Trophoblast cell (in vitro differentiated cells and primary cell): Measurements from ENCODE around the gene YLPM1.

Source experiments
- DNase-seq, 2 donors: peaks; one replicate each; pipeline ENCODE4 v3.0.0-alpha.2; 2016
- H2AFZ ChIP-seq: 2 replicates; pipeline ENCODE4 v1.6.1; 2013; ENCODE audit warnings: low read length, moderate library complexity, mild to moderate bottlenecking; ENCODE audit not compliant: insufficient read depth, poor library complexity
- H2AK5ac ChIP-seq: 2 replicates; pipeline ENCODE4 v1.6.1; 2013; ENCODE audit warnings: mild to moderate bottlenecking, low read length
- H2BK120ac ChIP-seq: 2 replicates; pipeline ENCODE4 v1.6.1; 2013; ENCODE audit warnings: low read length, mild to moderate bottlenecking, moderate library complexity; ENCODE audit not compliant: insufficient read depth, poor library complexity
- H2BK12ac ChIP-seq: 2 replicates; pipeline ENCODE4 v1.6.1; 2013; ENCODE audit warnings: mild to moderate bottlenecking, low read length, moderate library complexity
- H2BK5ac ChIP-seq: 2 replicates; pipeline ENCODE4 v1.6.1; 2013; ENCODE audit warnings: low read length, low read depth, moderate library complexity, mild to moderate bottlenecking; ENCODE audit not compliant: poor library complexity
- H3K14ac ChIP-seq: 2 replicates; pipeline ENCODE4 v1.6.1; 2013; ENCODE audit warnings: mild to moderate bottlenecking, low read length
- H3K18ac ChIP-seq: 2 replicates; pipeline ENCODE4 v1.6.1; 2013; ENCODE audit warnings: mild to moderate bottlenecking, low read length
- H3K23ac ChIP-seq: 2 replicates; pipeline ENCODE4 v1.6.1; 2013; ENCODE audit warnings: low read length
- H3K27ac ChIP-seq: 2 replicates; pipeline ENCODE4 v1.5.1; 2013; ENCODE audit warnings: low read depth, mild to moderate bottlenecking, inconsistent platforms, low read length, moderate library complexity
- H3K27me3 ChIP-seq: 2 replicates; pipeline ENCODE4 v1.6.1; 2013; ENCODE audit warnings: inconsistent platforms, mild to moderate bottlenecking, low read length, moderate library complexity; ENCODE audit not compliant: insufficient read depth
- H3K36me3 ChIP-seq, 2 experiments: 1 replicate in 1 of 2; 2 replicates in 1 of 2; pipeline ENCODE4 v1.6.1; 2013; ENCODE audit warnings: low read length in 2 of 2, mild to moderate bottlenecking in 2 of 2, moderate library complexity in 1 of 2; ENCODE audit not compliant: insufficient read depth in 2 of 2, control insufficient read depth in 1 of 2
- H3K4ac ChIP-seq: 2 replicates; pipeline ENCODE4 v1.6.1; 2013; ENCODE audit warnings: low read depth, mild to moderate bottlenecking, low read length, moderate library complexity
- H3K4me1 ChIP-seq, 2 experiments: 1 replicate in 1 of 2; 2 replicates in 1 of 2; pipeline ENCODE4 v1.6.1; 2013; ENCODE audit warnings: low read length in 2 of 2, mild to moderate bottlenecking in 2 of 2, moderate library complexity in 1 of 2; ENCODE audit not compliant: insufficient read depth in 2 of 2, control insufficient read depth in 1 of 2
- H3K4me2 ChIP-seq: 2 replicates; pipeline ENCODE4 v1.6.1; 2013; ENCODE audit warnings: inconsistent platforms, mild to moderate bottlenecking, low read length, moderate library complexity
- H3K4me3 ChIP-seq: 2 replicates; pipeline ENCODE4 v1.5.1; 2013; ENCODE audit warnings: mild to moderate bottlenecking, low read depth, low read length, inconsistent platforms
- H3K79me1 ChIP-seq: one replicate; pipeline ENCODE4 v1.6.1; 2013; ENCODE audit warnings: low read length
- H3K79me2 ChIP-seq: 2 replicates; pipeline ENCODE4 v1.6.1; 2013; ENCODE audit warnings: low read length, mild to moderate bottlenecking; ENCODE audit not compliant: control insufficient read depth, insufficient read depth, poor library complexity
- H3K9ac ChIP-seq: 2 replicates; pipeline ENCODE4 v1.6.1; 2013; ENCODE audit warnings: mild to moderate bottlenecking, low read length
- H3K9me3 ChIP-seq: 2 replicates; pipeline ENCODE4 v1.6.1; 2013; ENCODE audit warnings: low read depth, mild to moderate bottlenecking, control low read depth, inconsistent platforms, low read length; ENCODE audit not compliant: insufficient read depth
- H4K12ac ChIP-seq: 2 replicates; pipeline ENCODE4 v1.6.1; 2013; ENCODE audit warnings: low read depth, mild to moderate bottlenecking, low read length, moderate library complexity
- H4K8ac ChIP-seq: 2 replicates; pipeline ENCODE4 v1.6.1; 2013; ENCODE audit warnings: low read depth, mild to moderate bottlenecking, low read length, moderate library complexity
- H4K91ac ChIP-seq: one replicate; pipeline ENCODE4 v1.6.1; 2013; ENCODE audit warnings: low read depth, mild to moderate bottlenecking, low read length, moderate library complexity
- WGBS: extraction: QIAGEN DNeasy Blood & Tissue Kit; methylation state at CpG from one replicate; pipeline ENCODE4 v1.1.7; 2013; ENCODE audit warnings: missing lambda C conversion rate; ENCODE audit not compliant: insufficient read length, insufficient coverage; ENCODE audit errors: extremely low coverage; 5-methylcytosine and 5-hydroxymethylcytosine counted together

Gene YLPM1

DNA sequence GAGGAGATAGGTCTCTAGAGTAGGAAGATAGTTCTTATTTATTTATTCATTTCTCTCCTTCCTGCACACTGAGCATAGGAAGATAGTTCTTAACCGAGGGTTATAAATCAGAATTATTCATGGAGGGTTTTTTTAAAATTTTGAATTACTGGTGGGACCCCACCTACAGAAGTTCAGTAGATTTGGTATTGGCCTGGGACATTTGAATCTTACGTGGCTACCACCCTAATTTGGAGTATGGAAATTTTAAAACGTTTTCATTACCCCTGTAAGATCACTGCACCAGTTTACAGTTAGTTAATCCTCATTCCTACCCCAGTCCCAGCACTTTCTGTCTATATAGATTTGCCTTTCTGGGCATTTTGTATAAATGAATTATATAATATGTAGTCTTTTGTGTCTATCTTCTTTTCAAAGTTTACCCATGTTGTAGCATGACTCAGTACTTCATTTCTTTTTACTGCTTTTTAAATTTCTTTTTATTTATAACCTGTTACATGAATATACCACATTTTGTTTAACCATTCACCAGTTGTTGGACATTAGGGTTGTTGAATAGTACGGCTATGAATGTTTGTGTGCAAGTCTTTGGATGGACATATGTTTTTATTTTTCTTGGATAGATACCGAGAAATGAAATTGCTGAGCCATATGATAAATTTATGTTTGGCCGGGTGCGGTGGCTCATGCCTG is 44.9 kb downstream of the YLPM1 start:
- H4K91ac ChIP-seq: no peak overlapping the region
- no CpG with 5 or more reads among the region's 7 CpGs for WGBS
- H2BK12ac ChIP-seq: no peak overlapping the region
- H2AFZ ChIP-seq: no peak overlapping the region
- no peak overlapping the region for H3K14ac ChIP-seq
- no peak for DNase-seq
- no peaks in the 10 kb centered on the region for H3K79me1 ChIP-seq
- no peak overlapping the region for H3K4ac ChIP-seq
- H3K4me2 ChIP-seq: no peak overlapping the region
- H3K79me2 ChIP-seq: no peaks in the 10 kb centered on the region
- H3K27me3 ChIP-seq: no peaks in the 10 kb centered on the region
- no peak overlapping the region for H2BK5ac ChIP-seq
- no peak overlapping the region for H2AK5ac ChIP-seq
- no peak overlapping the region for H3K27ac ChIP-seq
- no peak overlapping the region for H3K23ac ChIP-seq
- no peak overlapping the region for H3K4me3 ChIP-seq
- H3K9ac ChIP-seq: no peak overlapping the region
- no peaks in the 10 kb centered on the region for H3K9me3 ChIP-seq
- H3K4me1 ChIP-seq: no peaks in the 10 kb centered on the region
- H3K18ac ChIP-seq: no peak overlapping the region
- no peak overlapping the region for H4K12ac ChIP-seq
- H4K8ac ChIP-seq: no peak overlapping the region
- no peak overlapping the region for H2BK120ac ChIP-seq
- peaks cover 23 to 27% of the 10 kb centered on the region in 2 experiments for H3K36me3 ChIP-seq

DNA sequence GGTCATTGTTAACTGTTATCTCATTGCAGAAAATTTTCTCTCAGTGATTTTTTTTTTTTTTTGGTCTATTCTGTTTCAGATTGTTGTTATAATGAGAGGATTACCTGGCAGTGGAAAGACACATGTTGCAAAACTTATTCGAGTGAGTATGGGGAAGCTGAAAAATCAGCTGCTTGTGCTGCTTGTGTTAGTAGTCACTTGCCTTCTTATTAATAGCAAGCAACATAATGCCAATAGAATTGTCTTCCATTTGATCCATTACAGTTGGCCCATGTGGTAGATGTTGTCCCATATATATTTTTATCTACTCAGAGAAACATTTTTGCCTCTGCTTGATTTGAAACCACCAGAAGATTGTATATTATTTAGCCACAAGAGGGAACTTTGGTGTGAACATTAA is 53.0 kb downstream of the YLPM1 start:
- Histone ChIP-seq H3K36me3 (peaks cover 20 to 23% of the 10 kb centered on the region in 2 experiments), H2AK5ac (no peak overlapping the region), H3K4me3 (no peak overlapping the region), H4K8ac (no peak overlapping the region), H3K9me3 (no peaks in the 10 kb centered on the region), H3K27me3 (no peaks in the 10 kb centered on the region), H3K79me1 (no peaks in the 10 kb centered on the region), H3K4ac (no peak overlapping the region), H3K23ac (no peak overlapping the region), H4K12ac (no peak overlapping the region), H3K79me2 (no peaks in the 10 kb centered on the region), H4K91ac (no peak overlapping the region), H3K4me1 (no peaks in the 10 kb centered on the region), H2BK12ac (no peak overlapping the region), H3K27ac (no peak overlapping the region), H2BK5ac (no peak overlapping the region), H2AFZ (no peak overlapping the region), H3K4me2 (no peak overlapping the region), H2BK120ac (no peak overlapping the region), H3K14ac (no peak overlapping the region), H3K18ac (no peak overlapping the region), H3K9ac (no peak overlapping the region)
- no CpG with 5 or more reads among the region's 1 CpG for WGBS
- no peak for DNase-seq

DNA sequence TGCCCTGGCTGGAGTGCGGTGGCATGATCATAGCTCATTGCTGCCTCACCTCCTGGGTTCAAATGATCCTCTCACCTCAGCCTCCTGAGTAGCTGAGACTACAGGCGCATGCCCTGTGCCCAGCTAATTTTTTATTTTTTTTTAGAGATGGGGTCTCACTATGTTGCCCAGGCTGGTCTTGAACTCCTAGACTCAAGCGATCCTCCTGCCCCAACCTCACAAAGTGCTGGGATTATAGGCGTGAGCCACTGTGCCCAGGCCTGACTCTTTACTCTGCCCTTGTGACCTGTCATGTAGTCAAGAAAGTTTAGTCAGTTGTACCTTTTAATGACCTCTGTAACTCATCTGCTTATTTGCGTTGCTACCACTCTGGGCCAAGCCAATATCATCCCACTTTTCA is 57.2 kb downstream of the YLPM1 start:
- H3K27ac ChIP-seq: no peak overlapping the region
- H3K14ac ChIP-seq: no peak overlapping the region
- WGBS: no CpG with 5 or more reads among the region's 5 CpGs
- no peaks in the 10 kb centered on the region for H3K27me3 ChIP-seq
- no peak overlapping the region for H2AK5ac ChIP-seq
- peaks cover 12 to 20% of the 10 kb centered on the region in 2 experiments for H3K36me3 ChIP-seq
- H3K4ac ChIP-seq: no peak overlapping the region
- no peak overlapping the region for H2BK12ac ChIP-seq
- H4K91ac ChIP-seq: no peak overlapping the region
- no peak overlapping the region for H3K4me2 ChIP-seq
- no peak overlapping the region for H2BK5ac ChIP-seq
- H3K9me3 ChIP-seq: no peaks in the 10 kb centered on the region
- H3K4me1 ChIP-seq: no peaks in the 10 kb centered on the region
- no peak overlapping the region for H3K18ac ChIP-seq
- no peaks in the 10 kb centered on the region for H3K79me2 ChIP-seq
- H4K12ac ChIP-seq: no peak overlapping the region
- no peak overlapping the region for H3K23ac ChIP-seq
- H3K4me3 ChIP-seq: no peak overlapping the region
- no peak overlapping the region for H2AFZ ChIP-seq
- DNase-seq: no peak
- no peak overlapping the region for H4K8ac ChIP-seq
- H3K79me1 ChIP-seq: no peaks in the 10 kb centered on the region
- no peak overlapping the region for H2BK120ac ChIP-seq
- H3K9ac ChIP-seq: peak overlapping the region; percentile 53

DNA sequence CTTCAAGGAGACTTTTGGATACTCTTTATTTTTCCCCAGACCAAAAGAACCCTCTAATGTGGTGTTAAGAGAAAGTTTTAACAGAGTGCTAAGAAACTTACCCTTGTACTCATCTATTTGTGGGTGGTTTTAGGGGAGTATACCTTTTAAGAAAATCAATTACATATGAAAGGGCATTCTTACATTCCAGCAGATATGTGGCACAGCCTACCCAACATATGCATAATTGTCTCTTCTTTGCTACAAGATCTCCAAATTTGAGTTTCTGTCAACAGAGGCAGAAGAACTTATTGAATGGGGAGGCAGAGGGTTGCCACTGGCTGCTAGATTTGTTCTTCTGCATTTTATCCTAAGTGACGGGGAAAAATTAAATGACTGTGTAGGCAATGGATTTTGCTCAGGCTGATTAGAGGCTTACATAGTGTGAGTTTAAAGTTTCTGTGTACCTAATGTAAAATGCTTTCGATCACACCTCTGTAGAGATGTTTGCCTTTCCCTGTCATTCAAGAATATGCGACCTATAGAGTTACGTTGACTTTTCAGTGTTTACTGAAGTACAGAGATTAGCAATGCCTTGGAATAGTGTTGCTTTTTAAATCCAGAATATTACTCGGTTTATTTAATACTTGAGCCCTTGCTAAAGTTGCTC is 58.3 kb downstream of the YLPM1 start:
- Histone ChIP-seq H2BK120ac (no peak overlapping the region), H3K4me2 (no peak overlapping the region), H2BK12ac (no peak overlapping the region), H3K79me2 (no peaks in the 10 kb centered on the region), H3K14ac (no peak overlapping the region), H3K23ac (no peak overlapping the region), H3K79me1 (no peaks in the 10 kb centered on the region), H3K9ac (no peak overlapping the region), H2AFZ (no peak overlapping the region), H4K12ac (no peak overlapping the region), H3K18ac (no peak overlapping the region), H3K27me3 (no peaks in the 10 kb centered on the region), H2AK5ac (no peak overlapping the region), H3K9me3 (no peaks in the 10 kb centered on the region), H3K27ac (no peak overlapping the region), H3K4ac (no peak overlapping the region), H3K4me3 (no peak overlapping the region), H3K4me1 (no peaks in the 10 kb centered on the region), H3K36me3 (peaks cover 12 to 18% of the 10 kb centered on the region in 2 experiments), H2BK5ac (no peak overlapping the region), H4K8ac (no peak overlapping the region), H4K91ac (no peak overlapping the region)
- no CpG with 5 or more reads among the region's 5 CpGs for WGBS
- no peak for DNase-seq
